Neuron (in vitro differentiated cells): Measurements from ENCODE around the gene TMEM181.

Experiments
- H2AFZ ChIP-seq: one replicate; pipeline ENCODE4 v1.6.1; 2013; ENCODE audit warnings: low read depth, mild to moderate bottlenecking, inconsistent platforms, low read length, moderate library complexity
- H3K27me3 ChIP-seq: one replicate; pipeline ENCODE4 v1.6.1; 2013; ENCODE audit warnings: low read length; ENCODE audit not compliant: insufficient read depth
- H3K36me3 ChIP-seq: one replicate; pipeline ENCODE4 v1.6.1; 2013; ENCODE audit warnings: low read length; ENCODE audit not compliant: insufficient read depth
- H3K4me1 ChIP-seq: one replicate; pipeline ENCODE4 v1.6.1; 2013; ENCODE audit warnings: low read length; ENCODE audit not compliant: insufficient read depth
- H3K4me3 ChIP-seq: 2 replicates; pipeline ENCODE4 v1.5.1; 2013; ENCODE audit warnings: mild to moderate bottlenecking, low read length, moderate library complexity
- H3K9me3 ChIP-seq: one replicate; pipeline ENCODE4 v1.6.1; 2013; ENCODE audit warnings: low read length

The TMEM181 gene

DNA sequence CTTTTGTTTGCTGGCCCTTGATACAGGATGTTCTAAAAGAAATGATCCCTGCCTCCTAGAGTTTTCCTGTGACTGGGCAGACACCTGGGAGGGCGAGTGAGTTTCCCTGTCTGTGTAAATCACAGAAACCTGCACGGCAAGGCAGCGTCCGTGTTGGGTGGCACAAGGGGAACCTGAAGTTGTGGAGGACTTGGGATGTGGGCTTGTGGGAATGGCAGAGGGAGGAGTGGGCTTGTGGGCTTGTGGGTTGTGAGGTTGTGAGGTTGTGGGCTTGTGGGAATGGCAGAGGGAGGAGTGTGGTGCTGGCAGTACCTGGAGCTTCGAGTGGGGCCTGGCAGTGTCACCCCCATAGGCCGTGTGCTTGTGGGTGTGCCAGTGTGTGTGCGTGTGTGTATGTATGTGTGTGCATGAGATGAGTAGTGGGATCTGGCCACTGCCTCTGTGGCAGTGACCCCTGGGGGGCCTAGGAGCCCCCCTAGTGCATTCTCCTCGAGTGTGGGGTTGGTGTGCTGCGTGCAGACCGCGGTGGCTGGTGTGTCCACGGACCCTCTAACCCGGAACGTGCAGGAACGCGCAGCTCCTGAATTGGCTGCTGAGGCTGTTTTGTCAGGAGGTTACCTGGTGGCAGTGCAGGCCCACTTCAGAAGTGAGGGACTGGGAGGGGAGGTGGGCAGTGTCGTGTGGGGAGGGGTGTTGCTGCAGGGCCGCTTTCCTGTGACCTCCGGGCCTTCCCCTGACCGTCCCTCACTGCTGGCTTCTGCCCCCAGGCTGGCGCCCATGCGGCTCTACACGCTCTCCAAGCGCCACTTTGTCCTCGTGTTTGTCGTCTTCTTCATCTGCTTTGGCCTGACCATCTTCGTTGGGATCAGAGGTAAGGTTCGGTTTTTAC, 13.0 kb downstream of the TMEM181 start:
- Histone ChIP-seq H3K4me1 (no peaks in the 10 kb centered on the region), H3K9me3 (peaks cover 2% of the 10 kb centered on the region), H3K4me3 (no peak overlapping the region), H2AFZ (no peak overlapping the region), H3K27me3 (no peaks in the 10 kb centered on the region), H3K36me3 (peaks cover 13% of the 10 kb centered on the region)

- Histone ChIP-seq H3K36me3 (peaks cover 13% of the 10 kb centered on the region), H3K9me3 (peaks cover 2% of the 10 kb centered on the region), H3K4me3 (no peak overlapping the region), H3K27me3 (no peaks in the 10 kb centered on the region), H3K4me1 (no peaks in the 10 kb centered on the region), H2AFZ (no peak overlapping the region)
Observed at GRCh38 chr6:158573542-158573931, 13.6 kb downstream of the TMEM181 start.

DNA sequence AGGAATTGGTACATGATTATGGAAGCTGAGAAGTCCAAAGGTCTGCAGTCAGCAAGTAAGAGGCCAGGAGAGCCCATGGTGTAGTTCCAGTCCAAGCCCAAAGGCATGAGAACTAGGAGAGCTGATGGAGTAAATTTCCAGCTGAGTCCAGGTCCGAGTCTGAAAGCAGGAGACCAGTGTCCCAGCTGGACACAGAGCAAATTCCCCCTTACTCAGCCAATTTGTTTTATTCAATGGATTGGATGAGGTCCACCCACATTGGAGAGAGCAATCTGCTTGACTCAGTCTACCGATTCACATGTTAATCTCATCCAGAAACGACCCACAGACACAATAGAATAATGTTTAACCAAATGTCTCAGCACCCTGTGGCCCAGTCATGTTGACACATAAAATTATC, 14.9 kb downstream of the TMEM181 start:
- Histone ChIP-seq H3K36me3 (peaks cover 13% of the 10 kb centered on the region), H3K9me3 (peaks cover 2% of the 10 kb centered on the region), H3K4me3 (no peak overlapping the region), H3K4me1 (no peaks in the 10 kb centered on the region), H2AFZ (no peak overlapping the region), H3K27me3 (no peaks in the 10 kb centered on the region)

GRCh38 chr6:158575550-158575949, 15.7 kb downstream of the TMEM181 start:
- Histone ChIP-seq H3K27me3 (no peaks in the 10 kb centered on the region), H3K9me3 (peaks cover 2% of the 10 kb centered on the region), H3K4me3 (no peak overlapping the region), H3K36me3 (peaks cover 13% of the 10 kb centered on the region), H3K4me1 (no peaks in the 10 kb centered on the region), H2AFZ (no peak overlapping the region)

GRCh38 chr6:158584236-158584651, 24.4 kb downstream of the TMEM181 start:
- Histone ChIP-seq H3K4me1 (no peaks in the 10 kb centered on the region), H3K4me3 (no peak overlapping the region), H3K27me3 (no peaks in the 10 kb centered on the region), H3K36me3 (peaks cover 56% of the 10 kb centered on the region), H2AFZ (no peak overlapping the region), H3K9me3 (peaks cover 9% of the 10 kb centered on the region)

DNA sequence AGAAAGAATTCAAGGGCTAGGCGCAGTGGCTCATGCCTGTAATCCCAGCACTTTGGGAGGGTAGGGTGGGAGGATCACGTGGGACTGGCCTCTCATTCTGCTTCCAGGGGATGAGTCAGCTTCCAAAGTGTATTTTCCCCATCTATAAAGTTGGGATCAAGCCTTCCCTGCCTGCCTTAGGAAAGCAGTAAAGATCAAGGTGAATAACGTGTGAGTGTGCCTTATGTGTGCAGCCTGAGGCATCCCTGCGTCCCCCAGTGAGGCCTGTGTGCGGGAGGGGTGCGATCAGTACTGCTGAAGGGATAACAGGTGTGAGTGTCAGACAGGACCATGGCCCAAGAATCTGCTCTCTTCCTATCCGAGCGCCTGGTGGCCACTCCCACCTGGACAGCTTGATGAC, 26.8 kb downstream of the TMEM181 start:
- Histone ChIP-seq H3K4me3 (no peak overlapping the region), H3K9me3 (peaks cover 9% of the 10 kb centered on the region), H3K36me3 (peaks cover 71% of the 10 kb centered on the region), H3K4me1 (no peaks in the 10 kb centered on the region), H2AFZ (no peak overlapping the region), H3K27me3 (no peaks in the 10 kb centered on the region)

- Histone ChIP-seq H3K9me3 (peaks cover 9% of the 10 kb centered on the region), H2AFZ (no peak overlapping the region), H3K4me1 (no peaks in the 10 kb centered on the region), H3K4me3 (no peak overlapping the region), H3K36me3 (peaks cover 72% of the 10 kb centered on the region), H3K27me3 (no peaks in the 10 kb centered on the region)
Observed at GRCh38 chr6:158589366-158589765, 29.5 kb downstream of the TMEM181 start.

- H3K27me3 ChIP-seq: no peaks in the 10 kb centered on the region
- H3K4me3 ChIP-seq: no peak overlapping the region
- H3K4me1 ChIP-seq: no peaks in the 10 kb centered on the region
- peaks cover 5% of the 10 kb centered on the region for H3K9me3 ChIP-seq
- no peak overlapping the region for H2AFZ ChIP-seq
- H3K36me3 ChIP-seq: peaks cover 65% of the 10 kb centered on the region
Observed at GRCh38 chr6:158591134-158591809, 31.4 kb downstream of the TMEM181 start.

DNA sequence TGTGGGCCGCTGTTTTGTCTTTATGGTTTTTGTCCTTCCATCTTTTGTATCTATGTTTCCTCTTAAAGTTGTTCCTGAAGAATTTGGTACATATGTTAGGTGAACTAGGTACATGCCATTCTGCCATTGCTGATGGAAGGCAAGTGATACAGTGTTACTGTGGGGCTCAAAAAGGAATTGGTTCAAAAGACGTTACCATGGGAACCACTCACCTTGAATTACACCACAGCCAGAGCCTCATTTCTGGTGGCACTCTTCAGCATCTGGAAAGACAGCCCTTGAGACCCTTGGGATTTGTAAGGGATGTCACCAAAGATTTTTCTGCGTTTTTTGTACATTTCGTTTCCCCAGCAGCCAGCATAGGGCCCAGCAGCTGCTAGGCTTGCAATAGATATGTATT, 31.9 kb downstream of the TMEM181 start:
- peaks cover 60% of the 10 kb centered on the region for H3K36me3 ChIP-seq
- H3K4me3 ChIP-seq: no peak overlapping the region
- H3K9me3 ChIP-seq: peaks cover under 1% of the 10 kb centered on the region
- no peak overlapping the region for H2AFZ ChIP-seq
- H3K4me1 ChIP-seq: no peaks in the 10 kb centered on the region
- H3K27me3 ChIP-seq: no peaks in the 10 kb centered on the region

- Histone ChIP-seq H3K27me3 (no peaks in the 10 kb centered on the region), H3K9me3 (no peaks in the 10 kb centered on the region), H2AFZ (no peak overlapping the region), H3K4me1 (no peaks in the 10 kb centered on the region), H3K36me3 (peaks cover 54% of the 10 kb centered on the region), H3K4me3 (no peak overlapping the region)
Observed at GRCh38 chr6:158593670-158594069, 33.8 kb downstream of the TMEM181 start.

GRCh38 chr6:158595223-158595622, 35.3 kb downstream of the TMEM181 start:
- Histone ChIP-seq H3K4me3 (no peak overlapping the region), H3K4me1 (no peaks in the 10 kb centered on the region), H3K9me3 (no peaks in the 10 kb centered on the region), H3K27me3 (no peaks in the 10 kb centered on the region), H3K36me3 (peaks cover 50% of the 10 kb centered on the region), H2AFZ (no peak overlapping the region)

- H3K36me3 ChIP-seq: peaks cover 40% of the 10 kb centered on the region
- H3K4me3 ChIP-seq: no peak overlapping the region
- no peaks in the 10 kb centered on the region for H3K4me1 ChIP-seq
- no peaks in the 10 kb centered on the region for H3K9me3 ChIP-seq
- H3K27me3 ChIP-seq: no peaks in the 10 kb centered on the region
- no peak overlapping the region for H2AFZ ChIP-seq
Observed at GRCh38 chr6:158596861-158597260, 37.0 kb downstream of the TMEM181 start.

- no peaks in the 10 kb centered on the region for H3K9me3 ChIP-seq
- H3K36me3 ChIP-seq: peaks cover 34% of the 10 kb centered on the region
- no peak overlapping the region for H3K4me3 ChIP-seq
Observed at GRCh38 chr6:158597565-158597964, 37.7 kb downstream of the TMEM181 start.

More at GRCh38 chr6:158597565-158597964, 37.7 kb downstream of the TMEM181 start:
- no peaks in the 10 kb centered on the region for H3K4me1 ChIP-seq
- no peaks in the 10 kb centered on the region for H3K27me3 ChIP-seq
- H2AFZ ChIP-seq: no peak overlapping the region
